Stimulated activated CD8-positive, alpha-beta memory T cell treated with anti-CD3 and anti-CD28 coated beads, Interleukin-15, amount 100 ng/mL, for 48 hours (primary cell): ENCODE results near the gene STARD4.

Experiments
- DNase-seq, 2 donors: peaks; one replicate each; pipeline ENCODE4 v3.0.0-alpha.2; 2020; ENCODE audit warnings: low read depth in 2 of 2

The STARD4 gene

DNA sequence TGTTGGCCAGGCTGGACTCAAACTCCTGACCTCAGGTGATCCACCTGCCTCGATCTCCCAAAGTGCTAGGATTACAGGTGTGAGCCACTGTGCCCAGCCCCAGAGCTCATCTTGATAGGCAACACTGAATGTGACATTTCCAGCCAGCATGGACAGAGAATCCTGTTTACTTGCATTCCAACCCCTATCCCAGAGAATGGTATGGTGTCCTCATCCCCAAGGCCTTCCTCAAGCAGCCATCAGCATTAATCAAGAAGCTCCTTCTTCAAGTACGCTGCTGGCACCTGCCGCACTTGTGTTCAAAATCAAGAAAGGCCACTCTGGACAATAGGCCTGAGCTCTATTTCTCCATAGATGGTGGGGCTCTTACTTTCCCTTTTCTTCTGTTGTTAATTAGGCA, 40.2 kb downstream of the STARD4 start:
- no peak for DNase-seq

DNA sequence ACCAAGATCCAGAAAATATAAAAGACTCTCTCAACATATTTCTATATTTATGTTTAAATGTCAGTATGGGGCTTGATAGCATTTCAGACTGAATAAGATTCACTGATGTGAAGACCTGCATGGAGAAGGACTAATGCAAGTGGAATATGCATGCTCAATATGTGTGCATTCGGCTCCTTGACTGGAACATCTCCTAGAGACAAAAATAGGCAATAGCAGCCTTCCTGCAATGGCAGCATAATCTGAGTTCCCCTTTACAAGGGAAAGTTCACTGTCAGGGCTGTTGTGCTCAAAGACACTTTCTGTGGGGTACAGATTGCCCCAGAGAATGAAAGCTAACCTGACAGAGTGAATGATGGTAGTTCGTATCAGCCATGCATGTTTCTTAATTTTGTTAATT, 42.4 kb downstream of the STARD4 start:
- no peak for DNase-seq

DNA sequence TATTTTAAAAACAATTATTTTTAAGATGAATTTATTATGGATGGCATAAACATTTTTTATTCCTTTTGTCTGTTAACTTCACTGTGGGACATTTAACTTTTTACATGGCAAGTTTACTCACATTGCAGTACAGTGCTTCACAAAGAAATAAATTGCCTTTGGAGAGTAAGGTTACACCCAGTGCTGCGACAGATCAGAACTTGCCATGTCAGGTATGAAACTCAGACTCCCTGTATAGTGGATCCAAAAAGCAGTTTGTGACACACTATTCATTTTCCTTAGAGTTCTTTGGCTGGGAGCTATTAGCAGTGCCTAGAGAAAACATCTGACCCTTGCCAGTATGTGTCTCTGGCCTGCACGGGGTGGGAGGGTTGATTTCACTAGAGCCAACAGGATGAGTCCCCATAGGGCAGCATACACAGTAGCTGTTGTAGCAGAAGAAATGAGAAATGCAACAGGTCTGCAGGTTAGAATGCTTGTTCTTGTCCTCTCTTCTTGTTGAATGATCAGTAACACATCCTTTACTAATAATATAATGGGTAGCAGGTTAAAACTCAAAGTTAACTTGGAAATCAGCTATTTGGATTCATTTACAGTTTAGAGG, 42.9 kb downstream of the STARD4 start:
- DNase-seq, result no peak

DNA sequence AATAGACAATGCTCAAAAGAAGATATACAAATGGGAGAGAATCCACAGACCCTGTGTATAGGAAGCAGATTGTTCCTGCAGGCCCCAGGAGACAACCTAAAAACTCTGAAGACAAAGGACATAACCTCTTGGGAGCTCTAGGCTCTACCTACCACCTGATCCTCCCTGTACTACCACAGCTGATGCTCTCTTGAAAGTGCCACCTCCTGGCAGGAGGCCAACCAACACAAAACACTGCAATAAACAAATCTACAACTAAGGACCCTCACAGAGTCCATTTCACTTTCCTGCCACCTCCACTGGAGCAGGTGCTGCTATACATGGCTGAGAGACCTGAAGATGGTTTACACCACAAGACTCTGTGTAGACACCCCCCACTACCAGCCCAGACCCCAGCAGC, 49.0 kb downstream of the STARD4 start:
- DNase-seq, result no peak

DNA sequence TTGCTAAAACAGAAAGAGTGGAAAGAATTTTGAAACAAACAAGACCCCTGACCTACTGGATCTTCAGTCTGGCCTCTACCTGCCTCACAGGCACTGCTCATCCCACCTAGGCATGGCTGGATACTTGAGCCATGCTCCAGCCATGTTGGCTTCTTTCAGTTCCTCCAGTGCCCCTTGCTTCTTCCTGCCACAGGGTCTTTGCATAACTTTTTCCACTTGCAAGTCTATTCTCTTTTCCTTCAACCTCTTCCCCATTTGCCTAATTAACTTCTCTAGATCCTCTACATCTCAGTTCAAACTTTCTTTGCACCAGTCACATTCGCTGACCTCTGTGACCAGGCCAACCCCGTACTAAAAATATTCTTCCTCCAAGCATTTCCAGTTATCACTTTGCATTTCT, 50.4 kb downstream of the STARD4 start:
- DNase-seq, result no peak

DNA sequence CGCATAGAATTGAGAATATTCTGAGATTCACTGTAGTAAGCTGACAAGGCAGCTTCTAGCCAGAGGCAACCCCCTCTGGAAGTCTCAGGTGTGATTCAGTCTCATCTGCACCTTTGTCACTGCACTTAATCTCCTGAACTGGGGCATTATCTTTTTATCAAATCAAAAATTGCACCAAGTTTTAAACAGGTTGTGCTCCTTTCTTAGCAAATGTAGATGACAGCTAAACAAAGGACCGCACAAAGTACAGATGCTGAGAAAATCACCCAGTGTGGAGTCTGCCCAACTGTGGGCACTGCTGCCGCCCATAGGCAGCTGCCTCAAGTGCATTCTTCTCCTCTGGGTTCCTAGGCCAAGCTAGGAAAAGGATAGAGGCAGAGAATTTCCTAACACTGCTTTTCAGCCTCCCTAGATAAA, 51.1 kb downstream of the STARD4 start:
- no peak for DNase-seq

DNA sequence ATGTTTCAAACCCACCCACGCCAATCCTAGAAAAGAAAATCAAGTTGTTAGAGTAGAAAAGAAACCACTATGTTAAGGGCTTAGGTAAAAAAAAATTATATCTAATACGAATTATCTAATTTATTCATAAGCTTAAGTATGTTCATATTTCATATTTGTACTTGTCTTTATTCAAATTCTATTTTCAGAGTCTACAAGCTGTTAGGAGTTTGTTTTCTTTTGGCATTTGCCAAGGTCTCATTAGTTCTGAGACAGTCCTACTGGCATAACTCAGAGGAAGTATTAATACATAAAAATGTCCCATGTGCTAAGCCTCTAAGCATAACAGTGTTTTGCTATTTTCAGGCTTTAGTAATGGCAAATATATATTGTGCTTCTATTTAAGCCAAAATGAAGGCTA, 57.6 kb downstream of the STARD4 start:
- no peak for DNase-seq

DNA sequence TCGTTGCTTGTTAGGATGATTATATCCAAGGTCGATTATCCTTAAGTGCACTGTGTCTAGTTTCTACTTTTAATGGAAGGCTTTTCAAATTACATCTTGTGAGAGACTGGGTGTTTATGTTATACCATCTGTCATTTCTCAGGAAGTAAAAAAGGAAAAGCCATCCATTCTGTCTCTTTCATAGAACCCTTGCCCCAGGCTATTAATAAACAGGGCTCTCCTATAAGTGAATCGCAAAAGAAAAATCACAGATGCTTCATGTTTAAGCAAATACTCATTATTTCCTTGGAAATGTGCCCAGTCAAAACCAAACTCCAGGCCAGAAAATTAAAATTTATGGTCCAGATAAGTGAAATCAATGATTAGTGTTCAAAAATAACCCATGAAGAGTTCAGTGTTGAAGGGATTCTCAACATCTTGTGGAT, 58.1 kb downstream of the STARD4 start:
- no peak for DNase-seq

DNA sequence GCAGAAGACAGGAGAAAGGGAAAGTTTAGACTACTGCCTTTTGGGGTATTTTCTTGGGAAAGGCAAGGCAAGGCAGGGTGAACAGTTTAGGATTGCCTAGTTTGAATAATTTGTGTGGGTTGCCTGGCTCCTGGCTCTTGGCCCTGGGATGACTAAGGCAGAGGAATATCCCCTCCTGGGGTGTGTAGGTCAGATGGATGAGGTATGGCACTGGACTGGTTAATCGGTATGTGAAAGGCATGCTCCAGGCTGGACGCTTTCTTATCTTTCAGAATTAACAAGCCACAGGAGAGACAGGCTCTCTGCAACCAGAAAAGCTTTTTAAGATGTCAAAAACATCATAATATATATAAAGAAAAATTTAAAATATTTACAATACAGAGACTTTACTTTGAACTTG, 58.6 kb downstream of the STARD4 start:
- no peak for DNase-seq

DNA sequence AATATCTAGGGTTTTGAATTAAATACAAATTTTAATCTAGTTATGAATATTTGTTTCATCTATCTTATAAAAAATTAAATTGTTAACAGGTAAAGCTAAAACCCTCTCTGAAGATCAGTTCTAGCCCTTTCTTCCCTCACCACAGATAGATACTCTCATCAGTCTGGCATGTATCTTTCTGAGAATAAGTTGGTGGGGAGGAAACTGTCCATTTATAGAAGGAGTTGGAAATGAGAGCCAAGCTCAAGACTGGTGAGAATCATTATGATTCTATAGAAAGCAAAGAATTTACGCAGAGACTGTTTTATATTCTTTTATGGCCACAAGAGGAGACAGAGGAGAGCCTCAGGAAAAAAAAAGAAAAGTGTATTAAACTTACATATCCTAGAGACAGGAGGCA, 59.0 kb downstream of the STARD4 start:
- no peak for DNase-seq

DNA sequence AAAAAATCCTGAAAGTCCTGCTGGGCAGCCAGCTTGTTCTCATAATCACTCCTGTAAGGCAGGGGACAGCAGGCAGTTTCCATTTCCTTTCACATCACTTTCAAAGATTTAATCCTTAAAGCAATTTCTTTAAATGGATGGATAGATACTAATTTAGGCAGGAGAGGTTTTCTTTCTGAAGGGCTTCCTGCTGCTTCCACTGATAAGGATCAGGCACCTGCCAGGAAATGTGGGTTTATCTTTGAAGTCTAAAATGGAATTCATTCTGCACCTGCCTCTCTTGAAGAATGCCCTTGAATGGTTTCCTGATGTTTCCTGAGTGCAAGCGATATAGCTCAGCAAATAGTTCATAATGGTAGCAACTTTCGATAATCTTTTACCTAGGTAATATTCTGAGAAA, 64.5 kb downstream of the STARD4 start:
- no peak for DNase-seq

DNA sequence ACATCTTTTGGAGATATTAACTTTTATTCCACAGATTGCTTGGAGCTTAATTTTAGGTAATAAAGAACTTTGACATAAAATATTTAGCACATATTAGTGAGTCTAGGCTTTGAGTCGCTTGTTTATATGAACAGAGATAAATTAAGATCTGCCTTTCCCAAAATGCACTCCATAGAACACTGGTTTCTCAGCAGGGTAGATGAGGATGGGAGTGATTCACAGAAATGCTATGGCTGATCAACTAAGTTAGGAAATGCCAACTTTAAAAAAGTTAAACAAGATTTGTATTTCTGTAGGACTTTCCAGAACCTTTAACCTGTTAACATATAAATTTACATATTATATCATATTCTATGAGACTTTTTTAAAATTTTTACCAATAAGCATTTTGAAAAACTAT, 65.2 kb downstream of the STARD4 start:
- no peak for DNase-seq
